ENCODE data around the gene KCNN1.

- no peak for TF ChIP-seq RAD51 (IDR thresholded peaks at IDR 0.05; ENCODE audit: borderline replicate concordance, low read depth)
- no peak for TF ChIP-seq SPI1 (IDR thresholded peaks at IDR 0.05; ENCODE audit: borderline replicate concordance, low read depth, low read length)
- peak; percentile 62 for TF ChIP-seq ZFX (CRISPR knock-in tag; IDR thresholded peaks at IDR 0.05)
- TF ChIP-seq ZNF165 (CRISPR knock-in tag; IDR thresholded peaks at IDR 0.05; ENCODE audit: borderline replicate concordance): no peak
- no peak for TF ChIP-seq CBX8 (IDR thresholded peaks at IDR 0.05; ENCODE audit: borderline replicate concordance, extremely low read depth, low read depth, low read length, poor library complexity, severe bottlenecking)
- TF ChIP-seq BACH1 (tag; IDR thresholded peaks at IDR 0.05): no peak
- TF ChIP-seq GABPA (tag; conservative IDR thresholded peaks at IDR 0.05; ENCODE audit: low read depth): no peak
- TF ChIP-seq BCL6 (CRISPR knock-in tag; IDR thresholded peaks at IDR 0.05): no peak
- no peak for TF ChIP-seq ATF3 (IDR thresholded peaks at IDR 0.05)
- TF ChIP-seq ATF3 (CRISPR knock-in tag; conservative IDR thresholded peaks at IDR 0.05): no peak
- TF ChIP-seq CCAR2 (IDR thresholded peaks at IDR 0.05; ENCODE audit: low read depth, low read length): no peak
- no peak for TF ChIP-seq CTCF (IDR thresholded peaks at IDR 0.05 in 2 of 3, conservative IDR thresholded peaks at IDR 0.05 in 1 of 3; ENCODE audit: insufficient read depth in 2 of 3, low read depth in 1 of 3, low read length in 3 of 3)
- no peak for TF ChIP-seq HMGXB4 (CRISPR knock-in tag; IDR thresholded peaks at IDR 0.05)
- TF ChIP-seq ZNF561 (CRISPR knock-in tag; conservative IDR thresholded peaks at IDR 0.05): no peak
Observed at GRCh38 chr19:17999684-18000479, 33.0 kb downstream of the KCNN1 start.

All from K562 (cell line).